Trophoblast cell (in vitro differentiated cells and primary cell): ENCODE measurements around the gene DELE1.

ENCODE experiments used
- DNase-seq, 2 donors: peaks; one replicate each; pipeline ENCODE4 v3.0.0-alpha.2; 2016
- H2AFZ ChIP-seq: 2 replicates; pipeline ENCODE4 v1.6.1; 2013; ENCODE audit warnings: low read length, moderate library complexity, mild to moderate bottlenecking; ENCODE audit not compliant: insufficient read depth, poor library complexity
- H2AK5ac ChIP-seq: 2 replicates; pipeline ENCODE4 v1.6.1; 2013; ENCODE audit warnings: mild to moderate bottlenecking, low read length
- H2BK120ac ChIP-seq: 2 replicates; pipeline ENCODE4 v1.6.1; 2013; ENCODE audit warnings: low read length, mild to moderate bottlenecking, moderate library complexity; ENCODE audit not compliant: insufficient read depth, poor library complexity
- H2BK12ac ChIP-seq: 2 replicates; pipeline ENCODE4 v1.6.1; 2013; ENCODE audit warnings: mild to moderate bottlenecking, low read length, moderate library complexity
- H2BK5ac ChIP-seq: 2 replicates; pipeline ENCODE4 v1.6.1; 2013; ENCODE audit warnings: low read length, low read depth, moderate library complexity, mild to moderate bottlenecking; ENCODE audit not compliant: poor library complexity
- H3K14ac ChIP-seq: 2 replicates; pipeline ENCODE4 v1.6.1; 2013; ENCODE audit warnings: mild to moderate bottlenecking, low read length
- H3K18ac ChIP-seq: 2 replicates; pipeline ENCODE4 v1.6.1; 2013; ENCODE audit warnings: mild to moderate bottlenecking, low read length
- H3K23ac ChIP-seq: 2 replicates; pipeline ENCODE4 v1.6.1; 2013; ENCODE audit warnings: low read length
- H3K27ac ChIP-seq: 2 replicates; pipeline ENCODE4 v1.5.1; 2013; ENCODE audit warnings: low read depth, mild to moderate bottlenecking, inconsistent platforms, low read length, moderate library complexity
- H3K27me3 ChIP-seq: 2 replicates; pipeline ENCODE4 v1.6.1; 2013; ENCODE audit warnings: inconsistent platforms, mild to moderate bottlenecking, low read length, moderate library complexity; ENCODE audit not compliant: insufficient read depth
- H3K36me3 ChIP-seq, 2 experiments: 1 replicate in 1 of 2; 2 replicates in 1 of 2; pipeline ENCODE4 v1.6.1; 2013; ENCODE audit warnings: low read length in 2 of 2, mild to moderate bottlenecking in 2 of 2, moderate library complexity in 1 of 2; ENCODE audit not compliant: insufficient read depth in 2 of 2, control insufficient read depth in 1 of 2
- H3K4ac ChIP-seq: 2 replicates; pipeline ENCODE4 v1.6.1; 2013; ENCODE audit warnings: low read depth, mild to moderate bottlenecking, low read length, moderate library complexity
- H3K4me1 ChIP-seq, 2 experiments: 1 replicate in 1 of 2; 2 replicates in 1 of 2; pipeline ENCODE4 v1.6.1; 2013; ENCODE audit warnings: low read length in 2 of 2, mild to moderate bottlenecking in 2 of 2, moderate library complexity in 1 of 2; ENCODE audit not compliant: insufficient read depth in 2 of 2, control insufficient read depth in 1 of 2
- H3K4me2 ChIP-seq: 2 replicates; pipeline ENCODE4 v1.6.1; 2013; ENCODE audit warnings: inconsistent platforms, mild to moderate bottlenecking, low read length, moderate library complexity
- H3K4me3 ChIP-seq: 2 replicates; pipeline ENCODE4 v1.5.1; 2013; ENCODE audit warnings: mild to moderate bottlenecking, low read depth, low read length, inconsistent platforms
- H3K79me1 ChIP-seq: one replicate; pipeline ENCODE4 v1.6.1; 2013; ENCODE audit warnings: low read length
- H3K79me2 ChIP-seq: 2 replicates; pipeline ENCODE4 v1.6.1; 2013; ENCODE audit warnings: low read length, mild to moderate bottlenecking; ENCODE audit not compliant: control insufficient read depth, insufficient read depth, poor library complexity
- H3K9ac ChIP-seq: 2 replicates; pipeline ENCODE4 v1.6.1; 2013; ENCODE audit warnings: mild to moderate bottlenecking, low read length
- H3K9me3 ChIP-seq: 2 replicates; pipeline ENCODE4 v1.6.1; 2013; ENCODE audit warnings: low read depth, mild to moderate bottlenecking, control low read depth, inconsistent platforms, low read length; ENCODE audit not compliant: insufficient read depth
- H4K12ac ChIP-seq: 2 replicates; pipeline ENCODE4 v1.6.1; 2013; ENCODE audit warnings: low read depth, mild to moderate bottlenecking, low read length, moderate library complexity
- H4K8ac ChIP-seq: 2 replicates; pipeline ENCODE4 v1.6.1; 2013; ENCODE audit warnings: low read depth, mild to moderate bottlenecking, low read length, moderate library complexity
- H4K91ac ChIP-seq: one replicate; pipeline ENCODE4 v1.6.1; 2013; ENCODE audit warnings: low read depth, mild to moderate bottlenecking, low read length, moderate library complexity
- WGBS: extraction: QIAGEN DNeasy Blood & Tissue Kit; methylation state at CpG from one replicate; pipeline ENCODE4 v1.1.7; 2013; ENCODE audit warnings: missing lambda C conversion rate; ENCODE audit not compliant: insufficient read length, insufficient coverage; ENCODE audit errors: extremely low coverage; 5-methylcytosine and 5-hydroxymethylcytosine counted together

Gene DELE1

DNA sequence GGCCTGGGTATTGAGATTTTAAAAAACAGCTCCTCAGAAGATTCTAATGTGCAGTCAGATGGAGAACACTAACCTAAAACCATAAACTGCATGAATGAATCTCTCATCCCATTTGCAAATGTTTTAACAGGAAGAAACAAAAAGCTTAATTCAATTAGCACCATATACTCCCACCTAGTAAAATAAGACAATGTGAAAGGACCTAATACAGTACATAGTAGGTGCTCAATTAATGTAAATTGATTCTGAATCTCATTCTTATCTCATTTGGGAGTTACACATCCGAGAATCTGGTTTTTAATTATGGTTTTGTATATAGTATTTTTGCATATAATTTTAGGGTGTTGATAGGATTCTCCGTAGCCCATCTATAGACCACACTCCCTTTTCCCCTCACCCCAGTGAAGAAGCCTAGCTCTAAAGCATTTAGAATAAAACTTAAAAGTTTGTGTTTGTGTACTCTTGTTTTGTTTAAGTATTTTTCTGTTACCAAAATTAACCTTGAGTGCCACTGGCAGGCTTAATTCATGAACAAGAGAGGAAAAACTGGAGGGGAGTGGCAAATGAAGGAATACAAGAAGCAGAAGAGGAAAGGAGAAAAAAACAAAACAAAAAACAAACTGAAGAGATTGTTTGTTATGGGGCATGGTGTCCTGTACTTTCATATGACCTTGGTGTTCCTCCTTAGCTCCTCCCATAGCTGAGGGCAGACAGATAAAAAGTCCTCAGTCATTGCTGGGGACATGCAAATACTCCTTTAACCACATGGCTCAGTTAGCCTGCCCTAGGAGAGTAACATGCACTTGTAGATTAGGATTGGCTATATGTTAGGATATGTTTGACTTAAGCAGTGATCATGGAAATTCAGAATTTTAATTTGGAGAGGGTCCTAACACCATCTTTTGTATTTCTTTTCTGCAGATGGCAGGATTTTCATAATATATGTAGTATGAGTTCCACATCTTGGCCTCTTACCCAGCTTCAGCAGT is 46.4 kb downstream of the DELE1 start:
- no peak overlapping the region for H3K23ac ChIP-seq
- H4K12ac ChIP-seq, result no peak overlapping the region
- no peak overlapping the region for H4K8ac ChIP-seq
- H3K4me3 ChIP-seq, result no peak overlapping the region
- H3K18ac ChIP-seq, result no peak overlapping the region
- H3K36me3 ChIP-seq, result peaks cover 7 to 14% of the 10 kb centered on the region in 2 experiments
- peak overlapping the region; percentile 58 for H3K4me2 ChIP-seq
- no peaks in the 10 kb centered on the region for H3K9me3 ChIP-seq
- H3K27me3 ChIP-seq, result no peaks in the 10 kb centered on the region
- no peak overlapping the region for H2BK5ac ChIP-seq
- peak in 1 of 2 donors; percentile 40 for DNase-seq
- peak overlapping the region; percentile 19 for H3K4ac ChIP-seq
- H2BK120ac ChIP-seq, result no peak overlapping the region
- H3K79me1 ChIP-seq, result peaks cover 6% of the 10 kb centered on the region
- no peak overlapping the region for H3K9ac ChIP-seq
- H3K27ac ChIP-seq, result peak overlapping the region; percentile 56
- WGBS, result no CpG with 5 or more reads among the region's 2 CpGs
- H2BK12ac ChIP-seq, result no peak overlapping the region
- no peak overlapping the region for H3K14ac ChIP-seq
- H3K4me1 ChIP-seq, result no peaks in the 10 kb centered on the region
- H4K91ac ChIP-seq, result no peak overlapping the region
- H2AFZ ChIP-seq, result no peak overlapping the region
- peaks cover 4% of the 10 kb centered on the region for H3K79me2 ChIP-seq
- H2AK5ac ChIP-seq, result no peak overlapping the region

DNA sequence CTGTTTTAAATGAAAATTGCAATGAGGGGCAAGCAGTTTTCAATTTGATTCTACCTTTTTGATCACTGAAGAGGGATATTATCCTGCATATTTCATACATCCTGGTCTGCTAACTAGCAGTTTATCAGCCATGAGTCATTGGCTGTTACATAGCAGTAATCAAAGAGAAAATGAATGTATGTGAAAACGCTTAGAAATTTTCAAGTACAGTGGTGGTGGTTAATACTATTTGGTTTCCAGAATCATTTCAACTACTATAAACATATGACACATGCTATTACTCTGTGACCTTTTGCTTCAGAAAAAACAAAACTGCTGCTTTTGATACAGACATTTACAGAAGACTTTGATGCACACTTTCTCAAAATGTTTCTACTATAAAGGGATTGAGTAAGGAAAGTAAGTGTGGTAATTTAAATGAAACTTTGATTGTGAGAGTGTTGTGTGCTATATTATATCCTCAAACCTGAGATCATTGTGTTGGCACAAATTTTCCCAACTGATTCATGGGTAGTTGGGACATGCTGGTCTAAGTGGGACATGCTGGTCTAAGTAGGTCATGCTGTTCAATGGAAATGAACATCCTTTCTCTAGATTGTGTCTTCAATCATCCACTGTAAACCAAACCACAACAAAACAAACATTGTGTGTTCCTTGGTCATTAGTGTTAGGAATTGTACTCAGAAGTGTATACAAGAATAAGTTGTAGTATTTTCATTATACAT is 50.4 kb downstream of the DELE1 start:
- Histone ChIP-seq H3K36me3 (peaks cover 16 to 31% of the 10 kb centered on the region in 2 experiments), H2BK12ac (no peak overlapping the region), H4K91ac (no peak overlapping the region), H4K12ac (no peak overlapping the region), H3K23ac (no peak overlapping the region), H3K4ac (no peak overlapping the region), H3K79me1 (peaks cover 5% of the 10 kb centered on the region), H2AK5ac (no peak overlapping the region), H2AFZ (no peak overlapping the region), H2BK120ac (no peak overlapping the region), H3K27ac (no peak overlapping the region), H3K14ac (no peak overlapping the region), H3K18ac (no peak overlapping the region), H3K4me1 (no peaks in the 10 kb centered on the region), H3K79me2 (peaks cover 3% of the 10 kb centered on the region), H3K4me3 (no peak overlapping the region), H2BK5ac (no peak overlapping the region), H3K9ac (no peak overlapping the region), H3K9me3 (no peaks in the 10 kb centered on the region), H4K8ac (no peak overlapping the region), H3K27me3 (no peaks in the 10 kb centered on the region), H3K4me2 (no peak overlapping the region)
- WGBS, result no CpG with 5 or more reads among the region's 1 CpG
- peak in 1 of 2 donors; percentile 57 for DNase-seq

DNA sequence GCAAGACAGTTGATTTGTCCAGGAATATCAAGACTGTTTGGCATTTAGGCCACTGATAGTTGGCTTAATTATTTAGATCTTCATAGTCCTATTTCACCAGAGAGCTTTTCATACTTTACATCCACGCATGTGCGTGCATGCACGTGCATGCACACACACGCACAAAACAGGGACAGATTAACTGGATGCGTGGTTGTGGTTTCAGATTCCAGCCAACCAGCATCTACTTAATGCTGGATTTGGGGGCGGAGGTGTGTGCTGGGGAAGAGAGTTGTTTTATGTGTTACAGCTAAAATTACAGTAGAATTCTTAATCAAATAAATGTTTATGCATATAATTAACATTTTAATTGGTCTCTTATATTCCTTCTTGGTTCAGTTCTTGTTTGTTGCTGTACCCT is 52.5 kb downstream of the DELE1 start:
- no peak overlapping the region for H2BK12ac ChIP-seq
- H2BK5ac ChIP-seq, result no peak overlapping the region
- no peak overlapping the region for H4K91ac ChIP-seq
- no peak overlapping the region for H3K14ac ChIP-seq
- no peak overlapping the region for H3K18ac ChIP-seq
- no peak overlapping the region for H3K27ac ChIP-seq
- no peak overlapping the region for H2AK5ac ChIP-seq
- no peak overlapping the region for H3K4me3 ChIP-seq
- H3K9me3 ChIP-seq, result no peaks in the 10 kb centered on the region
- H3K79me2 ChIP-seq, result no peaks in the 10 kb centered on the region
- H3K4ac ChIP-seq, result no peak overlapping the region
- H3K9ac ChIP-seq, result no peak overlapping the region
- no peak overlapping the region for H3K4me2 ChIP-seq
- H3K27me3 ChIP-seq, result no peaks in the 10 kb centered on the region
- H3K79me1 ChIP-seq, result no peaks in the 10 kb centered on the region
- no peak overlapping the region for H2AFZ ChIP-seq
- H4K8ac ChIP-seq, result no peak overlapping the region
- H2BK120ac ChIP-seq, result no peak overlapping the region
- peaks cover 26 to 45% of the 10 kb centered on the region in 2 experiments for H3K36me3 ChIP-seq
- DNase-seq, result no peak
- no peak overlapping the region for H3K23ac ChIP-seq
- no CpG with 5 or more reads among the region's 6 CpGs for WGBS
- H3K4me1 ChIP-seq, result no peaks in the 10 kb centered on the region
- H4K12ac ChIP-seq, result no peak overlapping the region

DNA sequence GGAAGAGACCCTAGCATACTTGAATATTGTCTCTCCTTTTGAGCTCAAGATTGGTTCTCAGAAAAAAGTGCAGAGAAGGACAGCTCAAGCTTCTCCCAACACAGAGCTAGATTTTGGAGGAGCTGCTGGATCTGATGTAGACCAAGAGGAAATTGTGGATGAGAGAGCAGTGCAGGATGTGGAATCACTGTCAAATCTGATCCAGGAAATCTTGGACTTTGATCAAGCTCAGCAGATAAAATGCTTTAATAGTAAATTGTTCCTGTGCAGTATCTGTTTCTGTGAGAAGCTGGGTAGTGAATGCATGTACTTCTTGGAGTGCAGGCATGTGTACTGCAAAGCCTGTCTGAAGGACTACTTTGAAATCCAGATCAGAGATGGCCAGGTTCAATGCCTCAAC is 54.7 kb downstream of the DELE1 start:
- no peaks in the 10 kb centered on the region for H3K79me2 ChIP-seq
- H2BK5ac ChIP-seq, result no peak overlapping the region
- H2BK120ac ChIP-seq, result no peak overlapping the region
- no peak overlapping the region for H3K4me3 ChIP-seq
- peaks cover 22 to 44% of the 10 kb centered on the region in 2 experiments for H3K36me3 ChIP-seq
- no peak overlapping the region for H2AK5ac ChIP-seq
- H3K27me3 ChIP-seq, result no peaks in the 10 kb centered on the region
- peak overlapping the region; percentile 20 for H3K4me2 ChIP-seq
- H3K79me1 ChIP-seq, result no peaks in the 10 kb centered on the region
- H3K9ac ChIP-seq, result no peak overlapping the region
- no peak overlapping the region for H3K18ac ChIP-seq
- no peak overlapping the region for H2BK12ac ChIP-seq
- H3K4me1 ChIP-seq, result no peaks in the 10 kb centered on the region
- no peaks in the 10 kb centered on the region for H3K9me3 ChIP-seq
- H4K8ac ChIP-seq, result no peak overlapping the region
- H4K12ac ChIP-seq, result no peak overlapping the region
- no peak overlapping the region for H3K23ac ChIP-seq
- H3K4ac ChIP-seq, result no peak overlapping the region
- DNase-seq, result no peak
- no peak overlapping the region for H4K91ac ChIP-seq
- no peak overlapping the region for H3K14ac ChIP-seq
- H3K27ac ChIP-seq, result no peak overlapping the region
- H2AFZ ChIP-seq, result no peak overlapping the region
